ENCODE data around the gene SYNJ1.

Gene SYNJ1

DNA sequence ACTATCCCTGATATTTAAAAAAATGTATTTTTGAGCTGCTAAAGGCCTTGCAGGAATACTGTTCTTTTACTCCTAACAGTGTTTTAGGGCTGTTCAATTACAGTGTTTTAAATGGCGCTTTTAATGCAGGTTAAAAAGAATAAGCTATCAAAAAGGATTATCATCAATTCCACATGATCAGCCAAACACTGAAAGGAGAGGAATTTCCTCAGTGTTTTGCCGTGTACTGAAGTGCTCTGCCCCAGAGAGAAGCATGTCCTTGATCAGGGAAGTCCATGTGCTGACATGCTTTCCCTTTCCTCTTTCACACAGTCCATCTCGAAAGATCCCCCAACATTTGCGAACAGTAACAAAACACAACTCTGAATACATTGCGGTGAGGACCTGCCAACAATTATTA, 119.0 kb downstream of the SYNJ1 start:
- Histone ChIP-seq H3K4me3 (ENCODE audit: severe bottlenecking) (no peak overlapping the region), H3K4me1 (ENCODE audit: insufficient read depth, poor library complexity, severe bottlenecking) (peaks cover 6% of the 10 kb centered on the region), H3K27me3 (ENCODE audit: insufficient read depth, poor library complexity, severe bottlenecking) (no peaks in the 10 kb centered on the region), H3K9me3 (ENCODE audit: severe bottlenecking) (no peaks in the 10 kb centered on the region), H3K36me3 (ENCODE audit: low read depth) (peaks cover 60% of the 10 kb centered on the region), H3K27ac (ENCODE audit: poor library complexity, severe bottlenecking) (no peak overlapping the region)
- TF ChIP-seq, protein P1, sequence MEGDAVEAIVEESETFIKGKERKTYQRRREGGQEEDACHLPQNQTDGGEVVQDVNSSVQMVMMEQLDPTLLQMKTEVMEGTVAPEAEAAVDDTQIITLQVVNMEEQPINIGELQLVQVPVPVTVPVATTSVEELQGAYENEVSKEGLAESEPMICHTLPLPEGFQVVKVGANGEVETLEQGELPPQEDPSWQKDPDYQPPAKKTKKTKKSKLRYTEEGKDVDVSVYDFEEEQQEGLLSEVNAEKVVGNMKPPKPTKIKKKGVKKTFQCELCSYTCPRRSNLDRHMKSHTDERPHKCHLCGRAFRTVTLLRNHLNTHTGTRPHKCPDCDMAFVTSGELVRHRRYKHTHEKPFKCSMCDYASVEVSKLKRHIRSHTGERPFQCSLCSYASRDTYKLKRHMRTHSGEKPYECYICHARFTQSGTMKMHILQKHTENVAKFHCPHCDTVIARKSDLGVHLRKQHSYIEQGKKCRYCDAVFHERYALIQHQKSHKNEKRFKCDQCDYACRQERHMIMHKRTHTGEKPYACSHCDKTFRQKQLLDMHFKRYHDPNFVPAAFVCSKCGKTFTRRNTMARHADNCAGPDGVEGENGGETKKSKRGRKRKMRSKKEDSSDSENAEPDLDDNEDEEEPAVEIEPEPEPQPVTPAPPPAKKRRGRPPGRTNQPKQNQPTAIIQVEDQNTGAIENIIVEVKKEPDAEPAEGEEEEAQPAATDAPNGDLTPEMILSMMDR (IDR thresholded peaks at IDR 0.05; ENCODE audit: poor library complexity, severe bottlenecking), result no peak
- ATAC-seq (ENCODE audit: low read depth) (no peak), DNase-seq (ENCODE audit: low spot score) (no peak)

DNA sequence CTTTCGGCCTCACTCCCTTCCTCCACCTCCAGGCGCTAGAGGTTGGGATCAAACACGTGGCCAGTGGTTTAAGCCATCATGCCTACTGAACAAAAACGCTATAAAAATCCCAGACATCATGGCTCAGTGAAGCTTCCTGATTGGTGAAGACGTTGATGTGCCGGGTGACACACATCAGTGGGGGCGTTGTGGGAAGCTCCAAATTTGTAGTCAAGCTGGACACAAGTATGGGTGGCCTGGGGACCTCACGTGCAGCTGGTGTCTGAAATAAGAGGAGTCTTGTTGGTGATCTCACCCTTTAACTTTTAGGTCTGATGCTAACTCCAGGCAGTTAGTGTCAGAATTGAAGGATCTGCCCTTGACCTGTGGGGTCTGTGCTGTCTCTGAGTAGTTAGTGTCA, 122.3 kb downstream of the SYNJ1 start:
- Histone ChIP-seq H3K9me3 (ENCODE audit: severe bottlenecking) (no peaks in the 10 kb centered on the region), H3K4me3 (ENCODE audit: severe bottlenecking) (no peak overlapping the region), H3K27ac (ENCODE audit: poor library complexity, severe bottlenecking) (no peak overlapping the region), H3K36me3 (ENCODE audit: low read depth) (peaks cover 83% of the 10 kb centered on the region), H3K4me1 (ENCODE audit: insufficient read depth, poor library complexity, severe bottlenecking) (peaks cover under 1% of the 10 kb centered on the region), H3K27me3 (ENCODE audit: insufficient read depth, poor library complexity, severe bottlenecking) (no peaks in the 10 kb centered on the region)
- ATAC-seq (ENCODE audit: low read depth), result no peak
- TF ChIP-seq, protein P1 (IDR thresholded peaks at IDR 0.05; ENCODE audit: poor library complexity, severe bottlenecking), result no peak
- DNase-seq (ENCODE audit: low spot score), result no peak

DNA sequence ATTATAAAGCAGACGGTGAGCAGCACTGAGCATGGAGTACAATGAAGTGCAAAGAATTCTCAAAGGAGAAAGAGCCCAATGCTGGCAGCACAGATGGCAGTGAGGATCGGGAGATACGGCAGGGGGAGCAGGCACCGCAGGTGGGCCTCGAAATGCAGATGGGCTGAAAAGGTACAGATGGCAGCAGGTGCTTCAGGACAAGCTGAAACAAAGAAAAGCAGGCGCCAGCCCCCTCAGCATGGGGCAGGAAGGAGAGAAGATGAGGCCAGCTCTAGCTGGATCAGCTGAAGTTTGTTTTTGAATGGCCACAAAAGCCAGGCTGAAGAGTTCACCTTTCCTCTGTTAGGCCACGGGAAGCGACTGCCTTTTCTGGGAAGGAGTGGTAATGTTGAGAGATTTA, 123.3 kb downstream of the SYNJ1 start:
- Histone ChIP-seq H3K4me1 (ENCODE audit: insufficient read depth, poor library complexity, severe bottlenecking) (no peaks in the 10 kb centered on the region), H3K27me3 (ENCODE audit: insufficient read depth, poor library complexity, severe bottlenecking) (no peaks in the 10 kb centered on the region), H3K36me3 (ENCODE audit: low read depth) (peaks cover 81% of the 10 kb centered on the region), H3K9me3 (ENCODE audit: severe bottlenecking) (no peaks in the 10 kb centered on the region), H3K4me3 (ENCODE audit: severe bottlenecking) (no peak overlapping the region), H3K27ac (ENCODE audit: poor library complexity, severe bottlenecking) (no peak overlapping the region)
- no peak for DNase-seq (ENCODE audit: low spot score)
- no peak for ATAC-seq (ENCODE audit: low read depth)
- TF ChIP-seq, protein P1 (IDR thresholded peaks at IDR 0.05; ENCODE audit: poor library complexity, severe bottlenecking), result no peak

DNA sequence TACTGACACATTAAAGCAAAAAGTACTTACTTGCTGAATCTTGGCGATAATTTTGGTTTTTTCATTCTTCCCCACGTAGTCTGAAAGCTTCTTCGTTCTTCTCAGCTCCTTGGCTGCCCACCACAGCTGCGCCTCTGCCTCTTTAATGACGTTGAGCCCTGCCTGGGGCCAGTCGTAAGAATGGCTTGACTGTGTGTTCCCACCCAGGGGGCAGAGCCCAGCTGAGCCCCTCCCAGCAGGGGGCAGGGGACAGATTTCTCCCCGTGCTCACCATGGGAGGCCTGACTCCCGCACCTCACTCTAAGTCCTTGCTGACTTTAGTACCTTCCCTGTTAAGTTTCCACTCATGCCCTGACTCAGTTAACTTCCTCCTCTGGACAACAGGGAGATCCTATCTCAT, 124.7 kb downstream of the SYNJ1 start:
- no peak for DNase-seq (ENCODE audit: low spot score)
- peaks cover 71% of the 10 kb centered on the region for H3K36me3 ChIP-seq (ENCODE audit: low read depth)

DNA sequence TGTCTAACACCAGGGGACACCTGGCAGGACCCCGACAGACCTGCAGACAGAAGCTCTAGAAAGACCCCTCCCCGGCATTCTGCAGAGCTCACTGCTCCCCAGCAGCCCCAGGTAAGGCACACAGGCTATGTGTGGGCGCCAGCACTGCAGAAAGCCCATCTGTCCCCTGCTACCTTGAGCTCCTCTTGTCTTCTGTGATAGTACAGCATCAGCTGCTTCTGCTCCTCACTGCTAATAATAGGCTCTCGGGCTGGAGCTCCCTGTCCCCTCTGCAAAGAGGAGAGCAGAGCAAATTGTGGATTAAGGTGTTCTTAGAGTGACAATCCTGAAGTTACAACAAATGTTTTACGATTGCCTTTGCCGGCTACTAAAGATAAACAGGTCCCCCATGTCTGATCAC, 125.7 kb downstream of the SYNJ1 start:
- peaks cover 63% of the 10 kb centered on the region for H3K36me3 ChIP-seq (ENCODE audit: low read depth)

More for the DNA sequence above, 124.7 kb downstream of the SYNJ1 start:
- Histone ChIP-seq H3K9me3 (ENCODE audit: severe bottlenecking) (no peaks in the 10 kb centered on the region), H3K4me1 (ENCODE audit: insufficient read depth, poor library complexity, severe bottlenecking) (no peaks in the 10 kb centered on the region), H3K4me3 (ENCODE audit: severe bottlenecking) (no peak overlapping the region), H3K27me3 (ENCODE audit: insufficient read depth, poor library complexity, severe bottlenecking) (no peaks in the 10 kb centered on the region), H3K27ac (ENCODE audit: poor library complexity, severe bottlenecking) (no peak overlapping the region)
- no peak for ATAC-seq (ENCODE audit: low read depth)
- TF ChIP-seq, protein P1 (IDR thresholded peaks at IDR 0.05; ENCODE audit: poor library complexity, severe bottlenecking), result no peak

More for the DNA sequence above, 125.7 kb downstream of the SYNJ1 start:
- DNase-seq (ENCODE audit: low spot score), result no peak
- Histone ChIP-seq H3K27me3 (ENCODE audit: insufficient read depth, poor library complexity, severe bottlenecking) (no peaks in the 10 kb centered on the region), H3K4me1 (ENCODE audit: insufficient read depth, poor library complexity, severe bottlenecking) (peaks cover 5% of the 10 kb centered on the region), H3K9me3 (ENCODE audit: severe bottlenecking) (no peaks in the 10 kb centered on the region), H3K27ac (ENCODE audit: poor library complexity, severe bottlenecking) (no peak overlapping the region), H3K4me3 (ENCODE audit: severe bottlenecking) (no peak overlapping the region)
- no peak for ATAC-seq (ENCODE audit: low read depth)
- TF ChIP-seq, protein P1 (IDR thresholded peaks at IDR 0.05; ENCODE audit: poor library complexity, severe bottlenecking), result no peak

All from RWPE2 (cell line).